GM18499 (cell line): ENCODE measurements around the gene LRFN4.

ENCODE experiments used
- ATAC-seq: cut with Tn5 transposase; IDR thresholded peaks from one replicate; pipeline ENCODE4 v1.9.1; 2021; ENCODE audit warnings: moderate number of reproducible peaks; ENCODE audit not compliant: insufficient read depth, unreplicated experiment

Gene LRFN4

GRCh38 chr11:66868726-66869566 lies 12.1 kb downstream of the LRFN4 start:
- ATAC-seq: peak; percentile 69

DNA sequence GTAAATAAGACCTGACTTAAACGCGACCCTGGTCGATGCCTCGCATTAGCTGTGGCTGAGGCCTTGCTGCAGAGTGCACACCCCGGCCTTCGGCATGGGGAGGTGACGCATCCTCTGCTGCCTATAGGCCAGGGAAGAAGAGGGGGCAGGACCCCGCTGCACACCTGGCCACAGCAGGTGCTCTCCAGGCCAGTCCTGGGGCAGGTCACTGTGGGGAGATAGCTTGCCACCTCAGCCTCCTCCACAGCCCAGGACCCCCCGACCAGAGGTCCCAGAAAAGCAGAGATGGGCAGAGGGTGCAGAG lies 12.7 kb downstream of the LRFN4 start:
- ATAC-seq: no peak

GRCh38 chr11:66870131-66870530 lies 13.3 kb downstream of the LRFN4 start:
- no peak for ATAC-seq

DNA sequence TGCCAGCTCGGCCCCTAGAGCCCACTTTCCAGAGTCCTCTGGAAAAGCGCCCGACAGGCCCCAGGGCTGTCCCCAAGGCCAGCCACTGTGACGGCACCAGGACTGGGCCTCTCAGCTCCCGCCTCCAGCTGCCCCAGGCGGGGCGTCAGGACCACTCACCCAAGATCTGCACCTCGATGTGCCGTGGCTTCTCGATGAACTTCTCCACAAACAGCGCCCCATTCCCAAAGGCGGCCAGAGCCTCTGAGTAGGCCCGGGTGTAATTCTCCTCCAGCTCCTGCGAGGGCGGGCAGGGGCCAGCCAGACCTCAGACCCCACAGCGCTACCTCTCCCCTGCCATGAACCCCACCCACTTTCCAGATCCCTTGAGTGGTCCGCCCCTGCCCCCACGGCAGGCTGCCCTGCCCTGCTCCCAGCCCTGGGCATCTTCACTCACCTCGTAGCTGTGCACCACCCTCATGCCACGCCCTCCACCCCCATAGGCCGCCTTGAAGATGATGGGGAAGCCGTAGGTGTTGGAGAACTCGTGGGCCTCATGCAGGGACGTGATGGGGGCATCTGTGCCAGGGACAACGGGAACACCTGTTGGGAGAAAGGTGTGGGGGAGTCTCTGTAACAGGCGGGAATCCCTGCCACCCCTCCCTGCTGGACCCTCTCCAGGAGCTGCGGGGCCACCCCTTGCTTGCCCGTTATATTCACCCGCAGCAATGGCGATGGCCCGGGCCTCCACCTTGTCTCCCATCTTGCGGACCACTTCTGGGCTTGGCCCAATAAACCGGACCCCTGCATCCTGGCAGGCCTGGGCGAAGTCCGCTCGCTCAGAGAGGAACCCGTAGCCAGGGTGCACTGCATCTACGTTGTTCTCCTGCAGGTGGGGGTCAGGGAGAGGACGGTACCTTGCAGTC lies 14.0 kb downstream of the LRFN4 start:
- ATAC-seq: no peak

GRCh38 chr11:66871521-66871901 lies 14.6 kb downstream of the LRFN4 start:
- ATAC-seq: no peak

GRCh38 chr11:66874232-66874631 lies 17.4 kb downstream of the LRFN4 start:
- ATAC-seq: no peak

DNA sequence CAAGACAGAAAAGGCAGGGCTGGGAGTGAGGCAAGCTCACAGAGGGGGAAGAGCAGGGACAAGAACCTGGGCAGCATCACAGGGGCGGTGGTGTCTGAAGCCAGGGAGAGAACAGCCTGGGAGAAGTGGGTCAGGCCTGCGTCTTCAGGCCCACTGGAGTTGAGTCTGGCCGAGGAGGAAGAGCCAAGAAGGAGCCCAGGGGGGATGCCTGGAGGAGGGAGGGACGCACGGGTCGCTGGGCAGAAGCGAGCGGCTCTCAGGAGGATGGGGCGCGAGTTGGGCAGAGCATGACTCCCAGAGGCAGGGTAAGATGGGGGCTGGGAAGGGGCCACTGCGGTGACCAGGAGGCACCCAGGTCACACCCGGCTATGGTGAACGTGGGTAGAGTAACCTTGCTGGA lies 18.5 kb downstream of the LRFN4 start:
- no peak for ATAC-seq

DNA sequence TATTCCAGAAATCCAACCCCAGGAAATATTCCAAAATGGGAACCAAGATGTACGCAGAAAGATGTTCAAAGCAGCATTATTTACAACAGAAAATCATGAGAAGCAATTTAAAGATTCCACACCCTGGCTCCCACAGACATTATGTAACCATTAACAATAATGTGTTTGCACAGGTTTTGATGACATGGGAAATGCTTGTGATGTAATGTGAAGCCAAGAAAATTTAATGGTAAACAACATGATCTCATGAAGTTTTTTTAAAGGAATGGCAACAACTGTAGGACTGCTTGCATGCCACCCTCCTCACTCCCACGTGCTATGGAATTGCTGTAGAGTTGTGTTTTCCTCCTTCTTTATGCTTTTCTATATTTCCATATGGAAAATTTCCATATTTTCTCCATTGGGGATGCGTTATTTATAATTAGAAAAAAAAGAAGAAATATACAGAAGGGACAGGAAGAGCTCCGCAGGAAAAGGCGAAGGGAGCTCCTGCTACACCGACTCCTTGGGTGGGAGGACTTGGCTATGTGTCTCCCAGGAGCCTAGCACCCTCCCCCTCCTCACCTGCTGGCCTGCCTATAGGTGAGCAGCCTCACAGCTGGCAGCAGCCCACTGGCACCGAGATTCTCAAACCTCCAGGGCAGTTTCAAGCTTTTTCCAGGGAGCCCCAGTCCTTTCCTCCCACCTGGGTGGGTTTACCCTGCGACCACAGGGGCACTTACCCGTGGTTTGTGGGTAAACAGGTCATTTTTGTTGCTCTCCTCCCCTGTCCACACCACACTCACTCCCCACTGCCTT lies 20.9 kb downstream of the LRFN4 start:
- ATAC-seq: no peak

- ATAC-seq: no peak
These were observed 21.6 kb downstream of the LRFN4 start for GRCh38 chr11:66878474-66878873.

DNA sequence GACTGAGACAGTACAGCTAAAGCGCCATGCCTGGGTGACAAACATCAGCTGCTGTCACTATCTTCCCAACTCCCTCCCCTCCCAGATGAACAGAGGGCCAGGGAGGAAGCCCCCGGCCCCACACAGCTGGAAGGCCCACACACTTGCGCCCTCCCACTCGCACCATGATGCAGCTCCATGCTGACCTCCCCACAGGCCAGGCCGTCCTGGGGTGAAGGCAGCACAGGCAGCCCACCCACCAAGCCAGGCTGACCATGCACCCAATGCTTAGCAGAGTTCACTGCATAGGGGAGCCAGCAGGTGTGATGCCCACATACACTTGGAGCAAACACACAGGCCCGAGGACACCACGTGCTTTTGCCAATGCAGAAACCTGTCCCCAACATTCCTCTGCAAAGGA lies 22.1 kb downstream of the LRFN4 start:
- ATAC-seq: no peak

GRCh38 chr11:66879583-66879982 lies 22.7 kb downstream of the LRFN4 start:
- ATAC-seq: no peak

DNA sequence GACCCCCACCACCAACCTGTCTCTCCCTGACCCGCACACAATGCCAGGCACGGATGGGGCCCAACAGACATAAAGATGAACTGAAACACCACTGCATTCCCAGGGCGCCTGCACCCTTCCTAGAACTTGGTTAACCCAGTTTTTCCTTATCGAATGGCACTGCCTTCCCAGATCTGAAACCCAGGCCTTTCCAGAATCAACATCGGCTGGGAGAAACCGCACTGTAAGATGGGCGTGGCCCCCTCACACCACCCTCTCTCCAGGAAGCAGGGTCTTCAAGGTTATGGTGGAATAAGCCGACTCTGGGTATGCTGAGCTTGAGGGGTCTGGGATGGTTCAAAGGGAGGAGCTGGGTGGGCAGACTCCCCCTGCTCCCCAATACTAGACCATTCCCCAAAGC lies 23.1 kb downstream of the LRFN4 start:
- ATAC-seq: no peak

DNA sequence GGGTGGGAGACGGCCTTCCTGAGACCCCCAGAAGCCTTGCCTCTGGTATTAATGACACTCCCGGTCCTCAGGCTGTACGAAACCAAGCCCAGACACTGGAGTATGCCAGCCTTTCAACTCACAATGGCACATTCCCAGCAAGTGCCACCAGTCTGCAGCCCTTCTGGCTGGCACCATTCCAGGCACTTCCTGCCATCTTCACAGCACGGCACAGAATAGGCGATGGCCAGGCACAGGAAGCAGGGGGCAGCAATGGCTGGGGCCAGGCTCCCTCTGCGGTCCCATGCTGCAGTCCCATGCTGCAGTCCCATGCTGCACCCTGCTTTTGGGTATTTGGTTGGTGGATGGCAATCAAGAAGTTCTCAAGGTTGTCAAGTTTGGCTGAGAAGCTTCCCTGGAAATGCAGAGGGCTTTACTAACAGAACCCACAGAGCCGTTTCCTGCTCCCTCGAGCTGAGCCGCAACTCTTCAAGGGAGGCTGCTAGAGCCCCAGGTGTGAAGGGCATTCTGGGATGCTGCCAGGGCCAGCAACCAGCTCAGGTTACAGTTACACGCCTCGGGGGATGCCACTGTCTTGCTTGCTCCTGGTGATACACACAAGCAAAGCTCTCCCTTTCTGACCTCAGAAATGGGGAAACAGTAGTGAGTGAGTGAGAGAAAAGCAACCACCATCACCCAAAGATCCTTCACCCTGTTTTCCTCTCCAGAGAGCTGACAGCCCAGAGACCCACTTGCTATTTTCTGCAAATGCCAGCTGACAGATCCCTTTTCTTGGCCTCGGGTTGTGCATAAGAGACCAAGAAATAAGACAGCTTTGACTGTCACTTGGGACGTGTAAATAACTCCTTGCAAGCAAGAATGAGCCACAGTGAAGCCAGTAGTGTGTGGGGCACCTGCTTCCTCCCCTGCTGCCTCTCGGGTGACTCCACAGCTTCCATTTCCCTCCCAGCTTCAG lies 23.9 kb downstream of the LRFN4 start:
- no peak for ATAC-seq

DNA sequence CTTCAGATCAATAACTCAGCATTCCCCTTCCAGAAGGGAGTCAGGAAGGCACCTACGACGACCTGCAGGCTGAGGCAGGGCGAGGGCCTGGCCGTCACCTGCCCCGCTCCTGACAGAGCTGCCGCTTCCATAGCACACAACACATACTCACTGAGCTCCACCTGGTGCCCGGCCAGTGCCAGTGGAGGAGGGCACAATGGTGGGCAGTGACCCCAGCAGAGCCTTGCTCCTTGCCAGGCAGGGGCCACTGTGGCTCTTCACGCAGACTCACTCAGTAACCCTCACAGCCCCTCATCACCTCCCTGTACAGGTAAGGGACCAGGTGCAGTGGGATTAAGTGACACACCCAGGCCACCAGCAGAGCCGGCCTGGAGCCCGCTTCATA lies 24.6 kb downstream of the LRFN4 start:
- no peak for ATAC-seq

GRCh38 chr11:66881927-66882452 lies 25.1 kb downstream of the LRFN4 start:
- ATAC-seq: no peak

DNA sequence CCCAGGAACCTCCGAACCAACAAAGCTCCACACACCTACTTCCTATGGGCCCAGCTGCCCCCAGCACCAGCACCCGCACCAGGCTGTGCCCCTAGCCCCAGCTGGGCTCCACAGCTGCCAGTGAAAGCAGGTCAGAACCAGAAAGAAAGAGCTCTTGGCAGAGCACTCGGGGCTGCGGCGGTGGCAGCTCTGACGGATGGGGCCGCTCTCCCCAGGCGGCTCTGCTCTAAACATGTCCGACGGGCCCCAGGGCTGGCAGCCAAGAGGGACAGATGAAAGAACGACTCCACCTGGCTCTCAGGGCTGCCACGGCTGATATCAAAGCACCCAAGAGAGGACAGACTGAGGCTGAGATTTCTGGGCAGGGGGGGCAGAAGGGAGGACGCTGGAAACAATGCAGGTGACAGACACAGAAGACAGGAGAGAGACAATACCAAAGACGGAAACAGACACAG lies 25.7 kb downstream of the LRFN4 start:
- no peak for ATAC-seq

DNA sequence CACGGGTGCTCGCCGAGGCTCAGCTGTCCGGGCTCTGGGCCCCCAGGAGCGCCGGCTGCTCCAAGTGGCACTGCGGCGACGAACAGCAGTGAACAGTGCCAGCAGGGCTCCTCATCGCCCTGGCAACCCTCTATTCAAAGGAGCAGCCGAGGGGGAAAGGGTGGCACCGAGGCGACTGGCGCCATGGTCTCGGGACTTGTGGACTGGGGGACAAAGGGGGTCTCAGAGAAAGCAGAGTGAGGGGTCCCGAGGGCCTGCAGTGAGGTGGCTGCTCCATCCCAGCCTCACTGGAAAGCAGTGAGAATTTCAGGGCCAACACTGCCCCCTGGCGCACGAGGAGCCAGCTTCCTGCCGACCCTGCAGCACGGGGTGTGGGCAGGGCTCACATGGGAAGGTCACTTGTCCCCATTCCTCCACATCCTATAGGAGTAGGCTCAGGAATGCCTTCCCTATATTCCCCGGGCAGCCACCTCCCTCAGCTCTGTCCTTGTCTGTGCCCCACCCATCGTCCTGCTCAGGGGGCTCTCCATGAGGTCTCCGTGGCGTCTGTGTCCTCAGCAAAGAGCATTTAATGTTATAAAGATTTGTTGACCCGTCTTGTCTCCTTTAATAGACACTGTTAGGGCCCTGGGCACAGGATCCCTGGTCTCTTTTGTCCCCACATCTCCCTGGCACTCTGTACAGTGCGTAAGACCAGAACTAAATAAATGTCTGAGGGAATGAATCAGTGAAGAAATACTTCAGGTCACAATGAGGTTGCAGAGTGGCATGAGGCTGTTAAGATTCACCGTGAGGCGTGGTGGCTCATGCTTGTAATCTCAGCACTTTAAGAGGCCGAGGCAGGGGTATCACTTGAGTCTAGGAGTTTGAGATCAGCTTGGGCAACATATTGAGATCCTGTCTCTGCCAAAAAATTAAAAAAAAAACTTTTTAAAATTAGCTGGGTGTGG lies 26.4 kb downstream of the LRFN4 start:
- ATAC-seq: no peak

- ATAC-seq: no peak
These were observed 27.6 kb downstream of the LRFN4 start for GRCh38 chr11:66884443-66884842.
